Epithelial cell of proximal tubule (primary cell): Measurements from ENCODE around the gene QDPR. TPM values are rescaled to one million over a fixed set of nuclear protein-coding genes. Genes with fewer than 3 reads are reported as not detected.

Source experiments
- DNase-seq: peaks from one replicate; pipeline ENCODE4 v3.0.0-alpha.2; 2011; ENCODE audit warnings: low read depth
- H3K4me3 ChIP-seq: 2 replicates; pipeline ENCODE4 v1.5.1; 2011; ENCODE audit warnings: low read depth, mild to moderate bottlenecking, low read length
- total RNA-seq: library from RNA; depleted of rRNA; stranded (reverse); fragments of >200 nt; gene quantifications from 2 replicates; pipeline ENCODE4 v1.2.3, GENCODE V29; 2015
- TF ChIP-seq, protein P1 (sequence below): conservative IDR thresholded peaks from 2 replicates; pipeline ENCODE4 v1.5.1; 2012; ENCODE audit warnings: low read depth, mild to moderate bottlenecking, low read length

The QDPR gene
- 11.9 and 15.7 TPM in 2 replicates for total RNA-seq

DNA sequence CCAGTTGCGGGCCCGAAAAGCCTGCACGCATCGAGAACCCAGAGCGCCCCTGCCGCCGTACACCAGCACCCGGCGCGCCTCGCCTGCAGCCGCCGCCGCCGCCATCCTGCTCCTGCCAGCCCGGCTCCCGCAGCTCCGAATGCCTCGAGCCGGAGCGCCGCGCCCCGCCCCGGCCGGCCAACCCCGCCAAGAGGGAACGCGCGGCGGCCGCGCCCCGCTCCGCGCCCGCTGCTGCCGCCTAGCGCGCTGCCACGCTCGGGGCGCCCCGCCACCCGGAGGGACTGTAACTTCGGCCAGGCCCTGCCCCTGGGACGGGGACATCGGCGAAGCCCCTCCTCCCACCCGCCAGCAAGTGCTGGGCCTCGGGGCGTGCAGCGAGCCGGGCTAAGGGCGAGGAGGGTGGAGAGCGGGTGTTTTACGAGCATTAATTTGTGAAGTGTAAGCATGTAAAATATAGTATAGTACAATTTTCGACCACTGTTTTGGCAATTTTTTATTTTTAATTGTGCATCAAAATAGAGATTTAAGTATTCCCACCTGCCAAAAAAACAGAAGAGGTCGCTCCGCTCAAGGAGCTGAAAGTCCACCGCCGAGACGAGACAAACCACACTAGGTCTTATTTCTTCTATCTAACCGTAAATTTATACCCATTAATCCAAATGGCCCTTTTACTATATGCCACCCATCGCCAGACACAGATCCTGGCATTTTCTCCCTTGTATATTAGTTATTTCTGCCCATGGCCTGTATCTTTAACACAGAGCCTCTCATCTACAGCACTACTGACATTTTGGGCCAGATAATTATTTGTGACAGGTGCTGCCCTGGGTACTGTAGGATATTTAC is at the start of gene QDPR:
QDPR (minus strand) TSS at position 141 of the 846 bp plus-strand sequence; CDS start at position 105, 36 bp downstream.
- no peak for DNase-seq
- TF ChIP-seq, protein P1, sequence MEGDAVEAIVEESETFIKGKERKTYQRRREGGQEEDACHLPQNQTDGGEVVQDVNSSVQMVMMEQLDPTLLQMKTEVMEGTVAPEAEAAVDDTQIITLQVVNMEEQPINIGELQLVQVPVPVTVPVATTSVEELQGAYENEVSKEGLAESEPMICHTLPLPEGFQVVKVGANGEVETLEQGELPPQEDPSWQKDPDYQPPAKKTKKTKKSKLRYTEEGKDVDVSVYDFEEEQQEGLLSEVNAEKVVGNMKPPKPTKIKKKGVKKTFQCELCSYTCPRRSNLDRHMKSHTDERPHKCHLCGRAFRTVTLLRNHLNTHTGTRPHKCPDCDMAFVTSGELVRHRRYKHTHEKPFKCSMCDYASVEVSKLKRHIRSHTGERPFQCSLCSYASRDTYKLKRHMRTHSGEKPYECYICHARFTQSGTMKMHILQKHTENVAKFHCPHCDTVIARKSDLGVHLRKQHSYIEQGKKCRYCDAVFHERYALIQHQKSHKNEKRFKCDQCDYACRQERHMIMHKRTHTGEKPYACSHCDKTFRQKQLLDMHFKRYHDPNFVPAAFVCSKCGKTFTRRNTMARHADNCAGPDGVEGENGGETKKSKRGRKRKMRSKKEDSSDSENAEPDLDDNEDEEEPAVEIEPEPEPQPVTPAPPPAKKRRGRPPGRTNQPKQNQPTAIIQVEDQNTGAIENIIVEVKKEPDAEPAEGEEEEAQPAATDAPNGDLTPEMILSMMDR = peak; percentile 24
- H3K4me3 ChIP-seq = peak within 1 kb of the TSS; percentile 79

DNA sequence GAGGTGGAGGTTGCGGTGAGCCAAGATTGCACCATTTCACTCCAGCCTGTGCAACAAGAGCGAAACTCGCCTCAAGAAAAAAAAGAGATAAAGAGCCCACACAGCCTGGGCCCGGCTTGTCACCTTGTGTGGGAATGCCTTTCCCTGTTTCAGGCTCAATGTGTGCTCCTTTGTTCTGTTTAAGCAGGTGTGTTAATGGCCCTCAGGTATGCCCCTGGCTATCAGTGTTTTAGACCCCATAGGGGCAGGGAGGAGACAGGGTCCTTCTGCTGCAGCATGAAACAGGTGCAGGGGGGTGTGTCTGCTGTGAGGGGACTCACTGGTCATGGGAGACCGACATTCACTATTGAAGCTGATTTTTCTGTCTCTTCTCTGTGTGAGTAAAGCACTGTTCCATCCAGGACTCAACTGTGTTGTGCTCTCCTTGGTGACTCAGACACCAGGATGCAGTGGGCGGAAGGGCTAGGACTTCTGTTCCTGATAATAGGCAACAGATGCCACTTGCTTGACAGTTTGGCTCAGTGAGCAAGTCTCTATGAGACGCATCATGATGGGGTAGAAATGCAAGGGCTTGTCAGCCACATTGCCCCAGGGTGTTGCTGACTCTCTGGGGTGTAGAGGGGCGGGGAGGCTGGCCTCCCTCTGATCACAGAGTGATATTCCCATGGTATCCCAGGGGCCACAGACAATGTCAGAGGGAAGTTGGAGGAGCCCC is 49.5 kb upstream of the QDPR start:
- no peak for DNase-seq
- H3K4me3 ChIP-seq = no peak overlapping the region
- TF ChIP-seq, protein P1 = no peak

DNA sequence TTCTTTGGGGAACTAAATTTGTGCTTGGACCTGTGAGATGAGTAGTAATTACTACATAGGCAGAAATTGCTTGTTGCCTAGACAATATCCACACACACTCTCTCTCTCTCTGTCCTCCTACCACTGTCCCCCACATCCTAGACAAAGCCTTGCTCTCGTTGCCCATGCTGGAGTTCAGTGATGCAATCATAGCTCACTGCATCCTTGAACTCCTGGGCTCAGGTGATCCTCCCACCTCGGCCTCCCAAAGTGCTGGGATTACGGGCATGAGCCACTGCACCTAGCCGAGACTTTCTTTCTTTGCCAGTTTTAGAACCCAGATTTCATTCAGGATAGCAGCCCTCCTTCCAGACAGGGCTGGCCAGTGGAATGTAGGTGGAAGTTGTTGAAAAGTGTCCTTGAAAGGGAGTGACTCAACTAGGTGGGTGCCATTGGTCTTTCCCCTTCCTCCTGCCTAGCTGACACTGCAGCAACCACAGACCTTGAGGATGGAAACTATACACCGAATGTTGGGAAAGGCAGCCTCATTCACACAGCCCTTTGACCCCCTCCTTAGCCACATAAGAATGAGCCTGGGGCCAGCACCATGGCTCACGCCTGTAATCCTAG is 48.3 kb upstream of the QDPR start:
- DNase-seq = no peak
- H3K4me3 ChIP-seq = no peak overlapping the region
- TF ChIP-seq, protein P1 = no peak

DNA sequence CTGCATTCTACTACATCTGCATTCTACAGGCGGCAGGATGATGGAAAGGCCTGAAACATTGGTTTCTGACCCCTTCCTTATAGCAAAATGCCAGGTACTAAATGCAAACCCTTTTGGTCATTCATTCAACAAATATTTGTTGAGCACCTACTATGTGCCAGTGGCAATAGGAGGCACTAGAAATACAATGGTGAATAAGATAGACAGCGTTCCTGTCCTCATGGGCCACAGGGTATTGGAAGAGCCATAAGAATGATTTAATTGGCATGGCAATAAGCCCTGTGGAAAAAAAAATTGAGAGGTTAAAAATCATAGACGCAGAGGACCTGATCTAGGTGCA is 47.8 kb upstream of the QDPR start:
- no peak for DNase-seq
- TF ChIP-seq, protein P1 = no peak
- no peak overlapping the region for H3K4me3 ChIP-seq

DNA sequence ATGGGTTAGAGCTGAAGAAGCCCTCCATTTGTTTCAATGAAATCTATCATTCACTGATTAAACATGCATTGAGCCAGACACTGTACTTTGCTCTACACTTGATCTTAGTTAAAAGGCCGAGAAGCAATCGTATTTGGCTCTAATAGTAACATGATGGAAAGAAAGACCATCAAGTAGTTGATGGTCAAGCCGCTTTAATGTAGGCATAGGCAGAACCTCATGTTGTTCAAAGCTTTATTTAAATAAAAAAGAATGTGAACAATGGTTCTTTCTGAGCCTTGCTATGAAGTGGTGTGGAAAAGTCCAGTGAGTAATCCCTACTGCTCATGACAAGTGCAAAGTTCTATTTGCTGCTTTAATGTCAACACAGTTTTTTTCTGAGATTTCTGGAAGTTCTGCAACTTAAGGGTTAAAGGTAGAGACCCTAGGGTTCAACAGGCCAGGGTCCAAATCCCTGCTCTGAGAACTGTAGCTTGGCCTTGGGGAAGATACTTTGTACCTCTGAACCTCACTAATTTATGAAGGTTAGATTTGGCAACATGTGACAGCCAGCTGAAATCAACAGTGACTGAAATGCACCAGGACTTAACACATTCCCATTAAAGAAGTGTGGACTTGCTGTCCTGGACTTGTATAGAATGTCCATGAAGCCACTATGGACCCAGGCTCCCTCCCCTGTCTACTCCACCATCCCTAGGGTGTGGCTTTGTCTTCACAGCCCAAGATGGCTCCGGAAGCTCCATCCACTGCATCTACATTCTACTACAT is 47.2 kb upstream of the QDPR start:
- TF ChIP-seq, protein P1 = no peak
- H3K4me3 ChIP-seq = no peak overlapping the region
- DNase-seq = no peak

DNA sequence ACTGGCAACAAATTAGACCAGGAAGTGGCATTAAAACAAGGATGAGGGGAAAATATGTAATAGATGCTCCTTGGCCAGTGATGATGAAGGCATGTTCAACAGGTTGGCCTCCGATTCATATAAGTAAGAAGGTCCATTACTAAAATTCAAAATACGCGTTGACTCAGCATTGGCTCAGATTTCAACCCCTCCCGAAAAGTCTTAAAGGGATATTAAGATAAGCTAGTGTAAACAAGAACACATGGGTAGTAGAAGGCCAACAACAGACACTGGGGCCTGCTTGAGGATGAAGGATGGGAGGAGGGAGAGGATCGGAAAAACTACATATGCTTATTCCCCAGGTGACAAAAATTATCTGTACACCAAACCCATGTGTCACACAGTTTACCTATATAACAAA is 46.0 kb upstream of the QDPR start:
- TF ChIP-seq, protein P1 = no peak
- H3K4me3 ChIP-seq = no peak overlapping the region
- no peak for DNase-seq
